HG03439 (cell line): ENCODE results near the gene CCNA1.

Source experiments
- ATAC-seq: cut with Tn5 transposase; IDR thresholded peaks from one replicate; pipeline ENCODE4 v1.9.1; 2021; ENCODE audit warnings: mild to moderate bottlenecking, moderate library complexity; ENCODE audit not compliant: unreplicated experiment

The CCNA1 gene

DNA sequence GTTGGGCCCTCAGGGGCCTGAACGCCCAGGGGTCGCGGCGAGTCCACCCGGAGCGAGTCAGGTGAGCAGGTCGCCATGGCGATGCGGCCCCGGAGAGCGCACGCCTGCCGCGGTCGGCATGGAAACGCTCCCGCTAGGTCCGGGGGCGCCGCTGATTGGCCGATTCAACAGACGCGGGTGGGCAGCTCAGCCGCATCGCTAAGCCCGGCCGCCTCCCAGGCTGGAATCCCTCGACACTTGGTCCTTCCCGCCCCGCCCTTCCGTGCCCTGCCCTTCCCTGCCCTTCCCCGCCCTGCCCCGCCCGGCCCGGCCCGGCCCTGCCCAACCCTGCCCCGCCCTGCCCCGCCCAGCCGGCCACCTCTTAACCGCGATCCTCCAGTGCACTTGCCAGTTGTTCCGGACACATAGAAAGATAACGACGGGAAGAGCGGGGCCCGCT lies at the start of gene CCNA1:
CCNA1 (plus strand) TSS at position 390 of the 439 bp plus-strand sequence. CDS start 562 bp downstream, outside the sequence.
- no peak for ATAC-seq

DNA sequence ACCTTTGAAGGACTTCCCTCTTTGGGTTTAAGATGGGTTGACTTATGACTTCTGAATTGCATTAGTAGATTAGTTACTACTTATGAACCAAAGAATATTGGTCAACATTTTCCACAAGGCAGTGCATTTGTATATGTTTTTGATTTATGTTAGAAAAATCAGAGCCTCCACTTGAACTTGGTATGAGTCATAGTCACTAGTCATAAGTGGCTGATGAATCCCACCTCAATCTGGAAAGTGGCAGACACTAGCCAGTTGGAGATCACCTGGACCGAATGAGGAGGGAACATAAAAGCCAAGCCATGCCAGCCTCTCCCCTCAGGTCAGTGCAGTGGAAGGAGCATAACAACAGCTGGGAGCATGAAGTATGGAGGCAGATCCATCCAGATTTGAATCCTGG lies 46.8 kb upstream of the CCNA1 start:
- ATAC-seq: no peak

DNA sequence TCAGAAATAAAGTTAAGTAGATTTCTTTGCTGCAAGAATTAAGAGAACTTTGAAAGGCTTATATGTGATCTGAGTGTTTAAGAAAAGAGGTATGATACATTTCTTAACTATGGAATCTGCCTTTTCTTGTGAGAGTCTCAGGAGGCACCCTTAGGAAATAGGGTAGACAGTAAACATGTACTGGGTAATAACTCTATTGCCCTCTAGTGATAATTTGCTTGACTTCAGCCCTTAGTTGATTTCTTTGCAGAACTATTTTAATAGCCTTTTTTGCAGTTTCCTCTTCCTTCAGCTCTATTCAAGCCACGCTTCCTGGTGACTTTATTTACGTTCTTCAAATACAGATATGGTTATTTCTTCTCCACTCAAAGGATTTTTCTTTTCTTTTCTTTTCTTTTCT lies 37.0 kb upstream of the CCNA1 start:
- ATAC-seq: no peak

DNA sequence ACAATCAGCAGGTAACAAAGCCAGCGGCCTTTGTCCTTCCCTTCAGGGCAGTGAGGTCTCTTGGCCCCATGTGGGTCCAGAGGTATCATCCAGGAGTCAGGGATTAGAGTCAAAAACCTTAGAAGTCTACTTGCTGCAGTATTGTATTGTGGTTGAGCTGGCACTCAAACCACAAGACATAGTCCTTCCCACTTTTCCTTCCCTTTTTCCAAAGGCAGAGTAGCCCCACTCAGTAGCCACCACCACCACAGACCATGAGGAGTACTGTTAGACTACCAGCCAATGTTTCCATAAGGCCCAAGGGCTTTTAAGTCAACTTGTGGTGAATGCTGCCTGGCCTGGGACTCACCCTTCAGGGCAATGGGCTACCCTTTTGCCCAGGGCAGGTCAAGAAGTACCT lies 27.1 kb upstream of the CCNA1 start:
- ATAC-seq: no peak

- no peak for ATAC-seq
Observed at GRCh38 chr13:36412736-36413135, 19.6 kb upstream of the CCNA1 start.

DNA sequence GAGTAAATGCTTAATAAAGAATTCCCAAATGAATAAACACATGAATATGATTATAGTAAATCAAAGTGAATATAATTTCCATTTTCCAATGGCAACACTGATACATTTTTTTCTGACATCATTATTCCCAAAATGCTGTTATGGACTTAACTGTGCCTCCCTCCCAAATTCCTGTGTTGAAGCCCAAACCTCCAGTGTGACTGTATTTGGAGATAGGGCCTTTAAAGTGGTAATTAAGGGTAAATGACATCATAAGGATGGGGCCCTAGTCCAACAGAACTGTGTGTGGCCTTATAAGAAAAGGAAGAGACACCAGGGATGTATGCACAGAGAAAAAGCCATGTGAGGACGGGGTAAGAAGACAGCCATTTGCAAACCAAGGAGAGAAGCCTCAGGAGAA lies 19.1 kb upstream of the CCNA1 start:
- ATAC-seq: no peak

DNA sequence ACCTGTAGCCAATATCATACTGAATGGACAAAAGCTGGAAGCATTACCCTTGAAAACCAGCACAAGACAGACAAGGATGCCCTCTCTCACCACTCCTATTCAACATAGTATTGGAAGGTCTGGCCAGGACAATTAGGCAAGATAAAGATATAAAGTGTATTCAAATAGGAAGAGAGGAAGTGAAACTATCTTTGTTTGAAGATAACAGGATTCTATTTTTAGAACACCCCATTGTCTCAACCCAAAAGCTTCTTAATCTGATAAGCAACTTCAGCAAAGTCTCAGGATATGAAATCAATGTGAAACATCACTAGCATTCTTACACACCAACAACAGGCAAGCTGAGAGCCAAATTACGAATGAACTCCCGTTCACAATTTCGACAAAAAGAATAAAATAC lies 17.8 kb upstream of the CCNA1 start:
- no peak for ATAC-seq

DNA sequence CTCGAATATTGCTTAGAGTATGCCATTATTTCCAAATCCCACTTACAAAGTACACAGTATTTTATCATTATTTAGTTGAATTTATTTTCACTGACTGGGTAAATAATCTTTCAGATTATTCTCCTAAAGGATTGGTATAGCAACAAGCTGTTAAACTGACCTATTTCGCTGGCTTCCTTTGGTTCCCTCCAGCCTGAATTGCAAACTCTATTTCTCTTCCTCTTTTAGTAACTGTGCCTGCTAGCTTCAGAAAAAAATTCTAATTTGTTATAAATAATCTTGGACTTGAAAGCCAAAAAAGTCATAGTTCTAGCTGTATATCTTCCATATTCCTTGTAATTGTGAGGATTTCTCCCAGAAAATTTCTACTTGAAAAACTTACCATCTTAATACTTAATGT lies 15.0 kb upstream of the CCNA1 start:
- no peak for ATAC-seq

GRCh38 chr13:36418022-36418805 lies 14.1 kb upstream of the CCNA1 start:
- ATAC-seq: peak; percentile 93

- peak; percentile 87 for ATAC-seq
Observed at GRCh38 chr13:36420437-36420891, 11.8 kb upstream of the CCNA1 start.

GRCh38 chr13:36421447-36421846 lies 10.8 kb upstream of the CCNA1 start:
- no peak for ATAC-seq

DNA sequence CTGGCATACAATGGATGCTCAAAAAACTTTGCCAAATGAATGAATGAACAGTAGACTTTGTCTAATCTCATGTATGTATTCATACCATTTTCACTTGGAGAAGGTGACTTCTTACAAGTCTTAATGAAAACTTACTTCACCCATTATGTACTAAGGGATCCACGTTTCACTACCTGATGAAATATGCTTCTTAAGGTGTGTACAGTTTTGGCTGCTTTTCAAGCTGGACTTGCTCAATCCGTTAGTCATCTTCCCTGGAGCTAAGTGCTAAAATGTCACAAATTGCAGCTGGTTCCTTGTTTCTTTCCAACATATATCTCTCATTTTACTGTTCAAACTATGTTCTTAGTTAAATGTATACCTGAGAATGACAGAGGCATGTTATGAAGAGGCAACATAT lies 4.2 kb upstream of the CCNA1 start:
- no peak for ATAC-seq

DNA sequence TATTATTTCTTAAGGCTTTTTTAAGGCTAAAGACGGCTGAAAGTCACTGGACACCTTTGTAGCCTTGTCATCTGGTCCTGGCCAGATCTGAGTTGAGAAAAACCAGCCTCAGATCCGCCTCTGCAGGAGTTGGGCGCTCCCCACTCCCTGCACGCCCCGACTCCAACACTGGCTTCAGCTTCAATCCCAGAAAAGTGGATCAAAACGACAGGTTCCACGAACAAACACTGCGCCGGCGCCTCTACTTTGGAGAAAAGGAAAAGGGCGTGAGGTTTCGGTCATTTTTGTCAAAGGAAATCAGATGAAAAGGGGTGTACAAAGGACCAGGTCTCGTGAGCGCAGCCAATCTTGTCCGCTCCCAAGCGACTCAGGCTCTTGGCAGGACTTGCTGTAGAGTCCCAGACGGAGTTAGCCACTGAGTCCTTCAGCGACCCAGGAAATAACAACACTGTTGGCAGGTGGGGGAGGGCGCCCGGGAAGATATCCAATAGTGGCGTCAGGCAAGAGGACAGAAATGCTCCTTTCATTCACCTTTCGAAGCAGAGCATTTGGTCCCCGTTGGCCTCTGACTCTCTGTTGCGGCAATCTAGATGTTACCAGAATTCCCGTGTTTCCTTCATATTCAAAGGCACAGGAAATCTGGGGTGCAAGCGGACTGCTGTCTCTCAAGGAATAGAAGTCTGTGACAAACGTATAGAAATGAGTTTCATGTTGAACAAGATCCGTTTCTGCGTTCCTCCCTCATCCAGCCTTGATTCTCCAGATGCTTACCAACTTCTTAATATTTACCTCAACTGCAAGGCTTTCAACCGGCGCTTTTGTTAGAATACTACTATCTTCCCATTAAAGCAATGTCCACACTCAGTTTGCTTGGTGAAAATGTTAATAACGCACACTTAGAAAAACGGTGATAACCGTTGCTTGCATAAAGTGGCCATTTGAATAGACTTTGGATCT lies 1.8 kb upstream of the CCNA1 start:
- ATAC-seq: no peak

- no peak for ATAC-seq
Observed at GRCh38 chr13:36431204-36432105, 840 bp upstream of the CCNA1 start.

- ATAC-seq: no peak
Observed at GRCh38 chr13:36436811-36437210, 4.5 kb downstream of the CCNA1 start.

DNA sequence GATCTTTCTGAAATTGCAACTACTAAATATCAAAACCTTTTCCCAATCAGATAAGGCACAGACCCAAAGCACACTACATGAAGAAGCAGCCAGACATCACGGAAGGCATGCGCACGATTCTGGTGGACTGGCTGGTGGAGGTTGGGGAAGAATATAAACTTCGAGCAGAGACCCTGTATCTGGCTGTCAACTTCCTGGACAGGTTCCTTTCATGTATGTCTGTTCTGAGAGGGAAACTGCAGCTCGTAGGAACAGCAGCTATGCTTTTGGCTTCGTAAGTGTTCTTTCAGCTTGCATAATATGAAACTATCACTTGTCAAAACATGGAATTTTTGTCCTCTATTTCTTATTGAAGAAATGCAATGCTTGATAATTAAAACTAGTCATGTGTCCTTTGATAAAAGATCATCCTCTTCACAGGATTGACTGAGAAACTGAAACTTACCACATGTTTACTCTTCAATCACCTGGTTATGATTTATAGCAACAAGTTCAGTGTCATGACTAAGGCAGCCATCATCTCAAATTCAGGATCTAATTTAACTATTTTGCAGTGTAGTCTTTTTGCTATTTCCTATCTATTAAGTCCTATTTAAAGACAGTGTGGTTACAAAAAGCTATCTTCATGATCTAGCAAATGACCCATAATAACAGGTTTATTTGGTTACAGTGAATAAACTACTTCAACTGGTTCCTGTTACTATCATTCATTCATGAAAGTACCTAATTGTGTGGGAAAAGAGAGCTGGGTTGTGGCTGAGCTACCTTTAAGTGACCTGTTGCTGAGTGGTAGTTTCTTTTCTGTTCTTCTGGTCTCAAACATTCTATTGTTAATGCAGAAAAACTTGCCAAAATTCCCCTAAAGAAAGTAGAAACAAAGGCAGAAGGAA lies 6.5 kb downstream of the CCNA1 start:
- no peak for ATAC-seq

DNA sequence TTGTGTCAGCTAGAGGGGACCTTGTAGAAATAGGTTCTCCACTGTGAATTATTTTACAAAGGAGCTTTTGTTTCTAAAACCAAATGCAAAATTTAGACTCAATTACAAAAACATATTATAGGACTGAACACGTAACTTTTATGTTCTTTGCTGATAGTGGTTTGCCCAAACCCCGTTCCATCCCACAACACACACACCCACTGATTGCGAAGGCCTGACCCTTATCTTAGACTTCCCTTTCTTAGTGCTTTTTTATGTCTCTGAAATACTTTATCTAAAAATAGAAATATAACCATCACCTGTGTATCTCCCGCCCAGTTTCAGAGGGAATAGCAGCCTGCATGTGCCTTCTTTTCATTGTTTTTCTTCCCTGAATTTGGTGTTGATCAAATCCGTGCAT lies 13.0 kb downstream of the CCNA1 start:
- ATAC-seq: no peak

DNA sequence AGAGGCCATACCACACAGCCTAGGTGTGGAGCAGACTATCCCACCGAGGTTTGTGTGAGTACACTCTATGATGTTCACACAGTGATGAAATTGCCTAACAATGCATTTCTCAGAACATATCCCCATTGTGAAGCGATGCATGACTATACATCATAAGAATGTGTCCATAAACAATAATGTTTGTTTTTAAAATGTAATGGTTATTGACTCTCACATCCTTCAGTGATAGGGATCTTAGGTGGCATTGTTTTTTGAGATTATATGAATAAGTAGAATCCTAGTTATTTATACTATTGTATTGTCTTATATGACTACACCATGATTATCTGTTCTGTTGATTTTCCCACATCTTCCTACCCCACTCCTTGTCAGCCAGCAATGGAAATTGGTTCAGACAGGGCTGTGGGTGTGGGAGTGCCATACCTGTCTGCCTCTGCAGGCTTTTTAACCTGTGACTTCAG lies 13.6 kb downstream of the CCNA1 start:
- ATAC-seq: no peak

DNA sequence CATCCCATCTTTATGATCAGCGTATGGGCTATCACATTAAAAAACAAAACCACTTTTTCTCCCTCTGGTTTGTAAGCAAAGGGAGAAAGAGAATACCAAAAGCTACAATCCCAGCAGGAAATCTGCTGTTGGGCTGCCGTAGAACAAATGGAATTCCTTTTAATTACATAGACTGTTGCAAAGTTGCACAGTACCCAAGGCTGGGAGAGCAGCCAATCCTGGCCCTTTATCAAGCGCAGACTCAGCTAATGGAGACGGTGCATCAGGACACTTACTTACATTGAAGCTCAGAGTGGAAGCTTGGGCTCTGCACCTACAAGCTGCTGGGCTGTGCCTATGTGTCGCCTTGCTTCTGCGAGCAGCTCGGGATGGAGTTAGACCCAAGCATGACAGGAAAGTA lies 15.2 kb downstream of the CCNA1 start:
- ATAC-seq: no peak

DNA sequence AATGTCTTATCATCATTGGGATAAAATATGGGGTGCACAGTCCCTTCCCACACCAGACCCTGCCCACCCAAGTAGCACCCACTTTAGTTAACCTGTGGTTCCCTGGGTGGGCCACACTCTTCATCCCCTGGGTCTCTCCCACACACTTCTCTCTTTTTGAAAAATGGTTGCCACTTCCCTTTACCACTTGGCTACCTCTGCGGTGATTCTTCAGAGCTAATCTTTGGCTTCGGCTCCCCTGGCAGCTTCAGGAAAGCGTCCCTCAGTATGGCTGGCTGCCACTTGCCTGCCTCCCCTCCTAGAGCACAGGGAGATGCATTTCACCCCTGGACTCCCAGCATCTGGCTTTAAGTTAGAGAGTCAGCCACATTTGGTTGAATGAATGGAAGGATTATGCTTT lies 18.2 kb downstream of the CCNA1 start:
- no peak for ATAC-seq
